ACHN (cell line): ENCODE measurements around the gene CYFIP1.

Source experiments
- DNase-seq: peaks from one replicate; pipeline ENCODE4 v3.0.0-alpha.2; 2015
- in situ Hi-C: cut with HindIII; loops from 2 replicates; pipeline ENCODE4 v1.10.0; 2017; ENCODE audit warnings: low sequenced_read_pairs, low pct_ligation_motif_present, low pct_unique_long_range_greater_than_20kb

The CYFIP1 gene

DNA sequence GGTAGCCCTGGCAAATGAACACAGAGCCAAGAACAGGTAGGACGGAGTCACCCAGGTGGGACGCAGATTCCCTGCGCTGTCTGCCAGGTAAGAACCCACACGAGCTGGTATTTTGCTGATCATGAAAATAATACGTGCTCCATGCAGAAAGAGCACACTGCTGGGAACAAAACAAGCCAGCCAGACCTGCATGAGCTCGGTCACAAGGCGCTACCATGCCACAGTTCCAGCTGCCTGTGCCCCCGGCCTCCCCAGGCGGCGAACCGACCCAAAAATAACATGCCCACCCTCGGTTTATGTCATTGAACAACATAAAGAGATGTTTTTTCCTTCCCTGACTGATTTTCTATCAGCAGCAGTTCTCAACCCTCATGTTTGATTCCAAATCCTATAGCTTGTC is 25.8 kb downstream of the CYFIP1 start:
- in situ Hi-C loops, result no loop called here
- DNase-seq, result no peak

GRCh38 chr15:22952796-22953579 is 27.2 kb downstream of the CYFIP1 start:
- in situ Hi-C loops, result no loop called here
- no peak for DNase-seq

DNA sequence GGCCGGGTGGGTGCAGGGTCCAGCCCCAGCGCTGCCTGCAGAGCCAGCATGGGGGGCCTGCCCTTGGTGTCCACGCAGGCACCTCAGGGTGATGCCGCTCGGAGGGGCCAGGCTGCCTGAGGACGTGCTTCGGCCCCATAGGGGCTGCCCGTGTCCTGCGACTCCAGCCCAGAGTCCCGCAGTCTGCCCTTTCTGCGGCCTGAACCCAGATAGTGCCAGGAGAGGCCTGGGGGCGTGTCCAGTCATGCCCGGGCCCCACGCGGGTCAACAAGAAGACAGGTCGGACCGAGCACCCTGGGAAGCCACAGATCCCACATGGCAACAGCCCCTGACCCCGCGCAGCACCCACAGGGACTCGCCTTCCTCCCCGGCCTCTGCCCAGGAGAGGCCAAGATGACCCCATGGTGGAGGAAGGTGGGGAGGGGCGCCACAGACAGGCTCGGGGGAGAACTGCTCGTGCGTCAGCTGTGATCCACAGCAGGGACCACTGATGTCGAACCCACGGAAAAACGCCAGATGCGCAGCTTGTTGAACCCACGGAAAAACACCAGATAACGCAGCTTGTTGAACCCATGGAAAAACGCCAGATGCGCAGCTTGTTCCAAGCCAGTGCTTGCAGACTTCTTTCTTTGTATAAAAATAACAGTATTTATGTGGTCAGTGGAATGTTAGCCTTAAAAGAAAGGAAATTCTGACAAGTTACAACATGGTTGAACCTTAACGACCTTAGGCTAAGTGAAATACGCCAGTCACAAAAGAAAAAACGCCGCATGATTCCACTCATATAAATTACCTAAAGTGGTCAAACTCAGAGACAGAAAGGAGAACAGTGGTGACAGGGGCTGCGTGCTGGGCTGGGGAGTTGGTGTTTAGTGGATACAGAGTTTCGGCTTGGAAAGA is 28.5 kb downstream of the CYFIP1 start:
- no peak for DNase-seq
- in situ Hi-C loops, result no loop called here

GRCh38 chr15:22951031-22951380 is 29.2 kb downstream of the CYFIP1 start:
- DNase-seq, result no peak
- in situ Hi-C loops, result no loop called here

DNA sequence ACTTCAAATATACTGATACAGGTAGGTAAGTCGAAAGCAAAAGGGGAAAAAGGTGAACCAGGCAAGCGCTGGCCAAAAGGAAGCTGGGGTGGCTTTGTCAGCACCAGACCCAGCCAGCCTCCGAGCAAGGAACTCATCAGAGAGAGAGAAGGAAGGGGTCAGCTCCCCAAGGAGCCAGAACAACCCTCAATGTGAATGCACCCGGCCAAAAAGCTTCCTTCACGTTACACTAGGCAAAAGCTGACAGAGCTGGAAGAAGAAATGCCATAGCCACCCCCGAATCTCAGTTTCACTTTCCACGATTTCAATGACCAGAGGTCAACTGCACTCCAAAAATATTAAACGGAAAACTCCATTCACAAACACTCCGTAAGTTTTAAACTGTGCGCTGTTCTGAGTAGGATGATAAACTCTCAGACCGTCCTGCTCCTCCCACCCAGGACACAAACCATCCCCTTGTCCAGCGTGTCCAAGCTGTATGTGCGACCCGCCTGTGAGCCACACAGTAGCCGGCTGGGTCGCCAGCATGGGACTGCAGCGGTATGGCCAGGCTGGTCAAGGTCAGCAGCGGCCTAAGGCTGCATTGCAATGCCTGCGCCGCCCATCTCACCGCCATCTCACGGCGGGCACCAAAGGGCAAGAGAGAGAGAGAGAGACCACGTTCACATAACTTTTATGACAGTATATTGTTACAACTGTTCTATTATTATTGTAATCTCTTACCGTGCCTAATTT is 29.7 kb downstream of the CYFIP1 start:
- DNase-seq, result no peak
- in situ Hi-C loops, result no loop called here

- in situ Hi-C loops, result no loop called here
- DNase-seq, result no peak
Measured at GRCh38 chr15:22949074-22949547, 31.1 kb downstream of the CYFIP1 start.

DNA sequence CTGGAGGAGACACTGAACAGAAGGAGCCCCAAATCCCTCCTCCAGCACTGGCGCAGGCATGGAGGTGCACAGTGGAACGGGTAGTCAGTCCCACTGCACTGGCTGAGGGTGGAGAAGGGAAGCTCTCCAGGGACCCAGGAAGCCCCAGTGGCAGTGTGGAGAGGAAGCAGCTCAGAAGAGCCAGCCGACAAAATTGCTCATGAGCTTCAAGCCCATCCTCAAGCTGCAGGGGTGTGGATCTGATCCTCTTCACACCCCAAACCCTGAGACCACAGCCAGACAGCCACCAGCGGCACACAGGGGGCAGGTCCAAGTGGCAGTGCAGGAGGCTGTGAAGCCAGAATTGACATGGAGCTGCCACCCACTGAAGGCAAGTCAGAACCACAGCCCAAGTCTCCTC is 32.1 kb downstream of the CYFIP1 start:
- in situ Hi-C loops, result no loop called here
- DNase-seq, result no peak

DNA sequence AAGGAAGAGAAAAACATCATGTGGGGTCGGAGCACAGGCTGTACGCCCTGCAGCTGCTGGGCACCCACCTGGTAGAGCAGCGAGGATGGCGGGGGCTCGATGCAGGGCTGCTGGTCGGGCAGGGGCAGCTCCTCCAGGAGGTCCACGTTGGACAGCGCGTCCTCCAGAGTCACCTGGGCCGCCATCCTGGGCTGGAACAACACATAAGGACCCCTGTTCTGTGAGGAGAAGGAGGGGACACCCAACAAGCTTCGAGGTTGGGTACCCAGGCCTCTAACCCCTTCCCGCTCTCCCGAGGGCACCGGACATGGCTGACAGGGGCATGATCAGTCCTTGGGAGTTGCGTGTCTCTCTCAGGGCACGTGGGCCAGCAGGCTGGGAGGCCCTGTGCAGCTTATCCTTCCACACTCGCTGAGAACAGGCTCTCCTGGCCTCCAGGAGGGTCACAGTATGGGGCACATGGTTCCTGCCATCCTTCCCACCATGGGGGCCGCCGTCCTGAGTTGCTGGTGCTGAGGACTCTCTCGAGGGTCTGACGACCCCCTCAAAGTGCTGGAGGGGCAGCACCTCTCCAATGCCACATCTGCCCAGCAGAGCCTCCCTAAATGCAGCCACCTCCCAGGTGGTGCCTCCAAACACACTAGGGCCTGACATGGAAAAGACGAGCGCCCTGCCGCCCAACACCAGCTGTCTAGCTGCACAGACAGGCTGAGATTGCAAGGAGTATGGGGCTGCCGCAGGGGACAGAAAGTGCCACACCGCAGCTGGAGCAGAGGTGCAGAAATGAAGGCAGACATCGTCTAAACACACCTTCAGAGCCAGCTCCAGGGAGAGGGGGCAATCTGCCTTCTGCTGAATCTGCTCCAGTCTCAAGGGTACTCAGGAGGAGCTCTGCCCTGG is 32.8 kb downstream of the CYFIP1 start:
- DNase-seq, result no peak
- in situ Hi-C loops, result no loop called here

GRCh38 chr15:22945071-22945470 is 35.1 kb downstream of the CYFIP1 start:
- in situ Hi-C loops, result no loop called here
- no peak for DNase-seq

- in situ Hi-C loops, result no loop called here
Measured at GRCh38 chr15:22944651-22945050, 35.5 kb downstream of the CYFIP1 start.

DNA sequence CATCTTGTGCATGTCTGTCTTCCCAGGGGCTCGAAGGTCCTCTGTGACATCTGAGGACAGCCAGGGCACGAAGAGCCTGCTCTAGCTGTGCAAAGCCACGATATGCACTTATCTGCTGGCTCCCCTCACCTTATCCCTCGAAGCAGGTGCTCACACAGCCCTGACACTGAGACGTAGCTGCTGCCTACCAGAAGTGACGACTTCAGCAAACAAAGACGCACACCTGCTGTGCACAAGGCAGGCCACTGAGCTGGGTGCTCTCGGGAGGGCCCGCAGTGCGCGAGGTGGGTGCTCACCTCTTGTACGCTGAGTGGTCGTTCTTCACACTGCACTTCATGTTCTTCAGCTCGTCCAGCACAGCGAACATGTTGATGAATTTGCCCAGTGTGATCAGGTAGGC is 37.3 kb downstream of the CYFIP1 start:
- DNase-seq, result no peak
- in situ Hi-C loops, result no loop called here

More at GRCh38 chr15:22944651-22945050, 35.5 kb downstream of the CYFIP1 start:
- DNase-seq, result no peak

DNA sequence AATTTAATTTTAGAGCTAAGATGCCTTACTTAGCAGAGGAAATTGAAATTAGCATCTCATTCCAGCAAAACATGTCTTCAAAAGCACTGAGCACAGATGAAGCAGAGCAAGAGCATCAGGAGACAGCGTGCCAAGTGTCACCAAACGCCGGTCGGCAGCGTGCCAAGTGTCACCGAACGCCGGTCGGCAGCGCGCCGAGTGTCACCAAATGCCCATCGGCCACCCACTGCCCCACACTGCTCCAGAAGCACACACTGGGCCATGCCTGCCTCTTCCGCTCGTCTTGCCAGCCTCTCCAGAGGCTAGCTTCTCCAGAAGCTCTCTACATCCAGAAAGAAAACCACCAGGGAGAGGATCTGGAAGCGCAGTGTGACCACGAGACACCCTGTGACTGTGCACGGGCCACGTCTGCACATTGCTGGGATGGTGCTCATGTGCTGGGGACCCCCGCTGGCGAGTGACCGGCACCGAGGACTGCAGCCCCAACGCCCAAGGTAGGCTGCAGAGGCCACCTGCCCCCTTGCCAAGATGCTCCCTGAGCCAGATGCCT is 37.8 kb downstream of the CYFIP1 start:
- in situ Hi-C loops, result no loop called here
- no peak for DNase-seq

GRCh38 chr15:22941179-22941578 is 39.0 kb downstream of the CYFIP1 start:
- in situ Hi-C loops, result no loop called here

DNA sequence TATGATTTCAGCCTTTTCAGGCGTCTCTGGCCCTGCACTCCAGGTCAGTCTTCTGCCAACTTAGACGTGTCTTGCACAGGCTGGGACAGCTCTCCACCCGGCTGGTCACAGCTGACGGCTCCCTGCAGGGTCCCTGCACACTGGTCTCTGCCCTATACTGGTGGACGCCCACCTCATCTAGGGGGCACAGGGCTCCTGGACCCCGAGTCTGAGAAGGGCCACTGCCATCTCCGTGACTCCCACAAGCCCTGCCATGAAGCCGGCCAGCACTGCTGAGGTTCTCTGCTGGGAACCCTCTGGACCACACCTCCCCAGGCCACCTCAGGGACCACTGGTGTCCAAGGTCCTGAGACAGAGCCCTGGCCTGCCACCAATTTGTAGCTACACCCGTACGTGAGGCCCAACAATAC is 40.5 kb downstream of the CYFIP1 start:
- DNase-seq, result no peak
- in situ Hi-C loops, result no loop called here

More at GRCh38 chr15:22941179-22941578, 39.0 kb downstream of the CYFIP1 start:
- no peak for DNase-seq

DNA sequence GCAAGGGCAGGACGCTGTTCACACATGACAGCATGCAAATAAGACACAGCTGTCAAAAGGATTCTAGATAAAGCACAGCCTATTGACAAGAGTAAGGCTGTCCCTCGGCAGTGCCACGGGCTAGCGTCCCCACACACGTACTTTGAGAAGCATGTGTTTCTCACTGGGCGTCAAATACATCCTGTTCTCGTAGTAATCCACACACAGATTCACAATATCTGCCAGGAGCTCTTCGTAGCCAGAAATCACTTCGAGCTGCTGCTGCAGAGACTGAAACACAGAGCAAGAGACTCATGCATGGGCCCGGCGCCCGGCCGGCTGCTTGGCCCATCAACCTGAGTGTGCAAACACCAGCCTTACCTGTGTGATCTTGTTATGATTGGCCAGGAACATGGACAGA is 41.1 kb downstream of the CYFIP1 start:
- in situ Hi-C loops, result no loop called here

DNA sequence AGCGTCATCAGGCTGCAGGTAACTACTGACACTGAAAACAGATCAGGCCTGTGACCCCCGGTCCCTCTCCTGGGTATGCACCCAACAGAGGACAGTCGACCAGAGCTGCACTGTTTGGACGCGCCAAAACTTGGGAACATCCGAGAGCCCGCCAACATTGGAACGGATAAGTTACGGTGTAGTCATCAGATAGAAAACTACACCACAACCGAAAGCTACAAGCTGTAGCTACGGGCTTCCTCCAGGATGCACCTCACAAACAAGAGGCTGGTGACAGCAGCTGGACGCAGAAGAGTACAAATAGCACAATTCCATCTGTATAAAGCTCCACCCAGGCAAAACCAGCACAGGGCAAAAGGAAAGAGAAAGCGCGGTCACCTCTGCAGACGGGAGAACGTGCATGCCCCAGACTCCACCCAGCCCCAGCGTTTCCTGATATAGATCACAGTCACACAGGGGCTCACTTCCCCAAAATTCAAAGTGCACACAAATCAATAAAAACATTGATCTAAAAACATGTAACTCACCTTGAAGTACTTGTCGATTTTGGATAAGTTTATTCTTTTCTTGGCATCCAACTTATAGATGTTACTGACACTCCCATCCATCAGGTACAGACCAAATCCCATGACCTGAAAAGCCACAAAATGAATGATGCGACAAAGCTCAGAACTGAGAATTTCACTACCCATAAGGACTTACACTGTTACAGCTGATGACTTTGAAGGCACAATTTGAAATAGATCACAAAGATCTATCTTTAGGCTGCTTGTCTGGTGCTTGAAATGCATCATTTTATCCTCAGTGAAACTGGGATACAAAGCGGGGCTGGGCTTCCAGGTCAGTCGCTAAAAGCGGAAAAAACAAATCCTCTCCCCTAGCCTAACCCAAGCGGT is 43.3 kb downstream of the CYFIP1 start:
- in situ Hi-C loops, result no loop called here
- DNase-seq, result no peak

More for the DNA sequence above, 41.1 kb downstream of the CYFIP1 start:
- DNase-seq, result no peak

DNA sequence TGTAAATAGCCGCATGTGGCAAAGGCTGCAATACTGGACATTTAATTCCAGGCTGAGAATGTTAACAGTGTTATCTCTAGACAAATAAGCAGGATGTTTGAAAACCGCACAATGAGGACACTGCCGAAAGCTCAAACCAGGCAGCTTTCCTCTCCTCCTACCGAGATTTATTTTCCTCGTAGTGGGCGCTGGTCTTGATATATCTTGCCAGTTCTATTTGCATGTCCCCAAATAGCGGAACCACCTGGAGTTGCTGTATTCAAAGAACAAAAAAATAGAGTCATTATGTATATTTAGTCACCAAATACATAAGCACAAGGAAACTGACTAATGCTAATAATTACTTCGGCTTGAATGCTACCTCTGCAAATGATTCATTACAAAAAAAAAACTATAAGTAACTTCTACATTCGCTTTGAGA is 46.5 kb downstream of the CYFIP1 start:
- in situ Hi-C loops, result no loop called here
- no peak for DNase-seq
